HCT116 (cell line): Measurements from ENCODE around the gene NRP1. TPM values are rescaled to one million over a fixed set of nuclear protein-coding genes. Genes with fewer than 3 reads are reported as not detected.

Experiments used
- ATAC-seq: fragments of 200-7000 bp; cut with Tn5 transposase; 2 replicates; pipeline ENCODE4 v1.9.1; 2020; ENCODE audit warnings: mild to moderate bottlenecking, moderate library complexity
- BruUV-seq: library from RNA; stranded (reverse); fragments of 400-500 nt; replicated peaks from 2 replicates; lab custom pipeline; 2021; lab: Mats Ljungman, UMichigan
- CTCF ChIA-PET: fragments of 300-600 bp; sonication (Branson Sonifier 250); formaldehyde crosslinking; loops from one replicate; lab custom pipeline; 2021; ENCODE audit warnings: antibody characterized with exemption; lab: Charles Lee
- POLR2A ChIA-PET: fragments of 300-600, 350-600 bp; sonication (Branson Sonifier 250); formaldehyde crosslinking; loops from one replicate; lab custom pipeline; 2021; ENCODE audit warnings: antibody characterized with exemption; lab: Charles Lee
- RAD21 ChIA-PET, 2 experiments: fragments of 300-600 bp; sonication (Branson Sonifier 250); formaldehyde crosslinking; loops; one replicate each; lab custom pipeline; 2023; ENCODE audit warnings: low total read pairs in 2 of 2; ENCODE audit not compliant: uncharacterized antibody in 2 of 2, unreplicated experiment in 2 of 2, low non-redundant PET in 1 of 2; lab: Charles Lee
- DNase-seq: peaks from one replicate; pipeline ENCODE4 v3.0.0-alpha.2; 2010; ENCODE audit warnings: low read depth, low spot score
- H2AFZ ChIP-seq: fragments of 200-600 bp; shearing (Covaris generic), sonication (generic); 2 replicates; pipeline ENCODE4 v1.6.1; 2017; ENCODE audit warnings: low read depth, mixed run types, mixed read lengths, antibody characterized with exemption, low read length; ENCODE audit not compliant: poor library complexity, severe bottlenecking
- H3K27ac ChIP-seq: 2 replicates; pipeline ENCODE4 v1.5.1; 2012; ENCODE audit warnings: low read depth, low read length
- H3K27me3 ChIP-seq: fragments of 200-600 bp; sonication (generic); 2 replicates; pipeline ENCODE4 v1.6.1; 2016; ENCODE audit warnings: mixed run types, low read length, mixed read lengths; ENCODE audit not compliant: insufficient read depth
- H3K36me3 ChIP-seq, 2 experiments: fragments of 200-500 bp in 1 of 2; fragments of 200-600 bp in 1 of 2; sonication (Bioruptor generic) in 1 of 2; sonication (generic) in 1 of 2; 2 replicates each; pipeline versions ENCODE4 v1.5.1 to v1.6.1; 2014 to 2016; ENCODE audit warnings: low read length in 2 of 2, inconsistent platforms in 1 of 2, mixed read lengths in 1 of 2, mixed run types in 1 of 2; ENCODE audit not compliant: insufficient read depth in 2 of 2, control insufficient read depth in 1 of 2
- H3K4me1 ChIP-seq, 2 experiments: fragments of 200-600 bp in 1 of 2; sonication (generic) in 1 of 2; 2 replicates each; pipeline versions ENCODE4 v1.5.1 to v1.6.1; 2012 to 2017; ENCODE audit warnings: low read length in 2 of 2, inconsistent platforms in 1 of 2, mild to moderate bottlenecking in 1 of 2, mixed read lengths in 1 of 2, mixed run types in 1 of 2, moderate library complexity in 1 of 2; ENCODE audit not compliant: insufficient read depth in 2 of 2, control insufficient read depth in 1 of 2
- H3K4me2 ChIP-seq: fragments of 200-600 bp; sonication (generic); 2 replicates; pipeline ENCODE4 v1.6.1; 2017; ENCODE audit warnings: mixed run types, low read length, mixed read lengths
- H3K4me3 ChIP-seq, 2 experiments: fragments of 200-600 bp in 1 of 2; sonication (generic) in 1 of 2; replicated peaks in 1 of 2; 2 replicates each; pipeline ENCODE4 v1.5.1; 2011 to 2016; ENCODE audit warnings: low read length in 2 of 2, control low read depth in 1 of 2, low read depth in 1 of 2, mild to moderate bottlenecking in 1 of 2, mixed read lengths in 1 of 2, mixed run types in 1 of 2
- H3K79me2 ChIP-seq: fragments of 200-600 bp; sonication (generic); 2 replicates; pipeline ENCODE4 v1.6.1; 2017; ENCODE audit warnings: mild to moderate bottlenecking, mixed run types, low read length, moderate library complexity, mixed read lengths; ENCODE audit not compliant: insufficient read depth
- H3K9ac ChIP-seq: fragments of 200-600 bp; sonication (generic); 2 replicates; pipeline ENCODE4 v1.6.1; 2016; ENCODE audit warnings: low read length, mixed read lengths
- H3K9me2 ChIP-seq: fragments of 200-600 bp; sonication (generic), shearing (Covaris generic); 2 replicates; pipeline ENCODE4 v1.6.1; 2017; ENCODE audit warnings: mixed run types, mild to moderate bottlenecking, moderate library complexity; ENCODE audit not compliant: insufficient read depth
- H3K9me3 ChIP-seq, 2 experiments: fragments of 200-500 bp in 1 of 2; fragments of 200-600 bp in 1 of 2; sonication (Bioruptor generic) in 1 of 2; sonication (generic) in 1 of 2; 2 replicates each; pipeline ENCODE4 v1.6.1; 2014 to 2017; ENCODE audit warnings: low read length in 2 of 2, mixed read lengths in 2 of 2, inconsistent platforms in 1 of 2, low read depth in 1 of 2, mild to moderate bottlenecking in 1 of 2, mixed run types in 1 of 2, moderate library complexity in 1 of 2; ENCODE audit not compliant: control insufficient read depth in 1 of 2, insufficient read depth in 1 of 2
- H4K20me1 ChIP-seq: fragments of 200-600 bp; sonication (generic), shearing (Covaris generic); 2 replicates; pipeline ENCODE4 v1.6.1; 2017; ENCODE audit warnings: mixed run types, mild to moderate bottlenecking, moderate library complexity; ENCODE audit not compliant: insufficient read depth
- ATF3 ChIP-seq: IDR thresholded peaks from 2 replicates; pipeline ENCODE4 v1.6.1; 2012
- CTCF ChIP-seq, 3 experiments: fragments of 200-600 bp in 1 of 3; sonication (generic) in 1 of 3; IDR thresholded peaks in 2 of 3; conservative IDR thresholded peaks in 1 of 3; 2 replicates each; pipeline ENCODE4 v1.5.1; 2012 to 2017; ENCODE audit warnings: low read depth in 2 of 3, low read length in 2 of 3, antibody characterized with exemption in 1 of 3, borderline replicate concordance in 1 of 3, control low read depth in 1 of 3, mild to moderate bottlenecking in 1 of 3, mixed read lengths in 1 of 3, mixed run types in 1 of 3, moderate library complexity in 1 of 3; ENCODE audit not compliant: insufficient read depth in 1 of 3
- ELF1 ChIP-seq: IDR thresholded peaks from 2 replicates; pipeline ENCODE4 v1.6.1; 2012; ENCODE audit warnings: low read depth, borderline replicate concordance
- EZH2phosphoT487 ChIP-seq: fragments of 200-600 bp; IDR thresholded peaks from 2 replicates; pipeline ENCODE4 v1.6.1; 2018; ENCODE audit warnings: antibody characterized with exemption, borderline replicate concordance
- JUND ChIP-seq: IDR thresholded peaks from 2 replicates; pipeline ENCODE4 v1.6.1; 2012
- MAX ChIP-seq: IDR thresholded peaks from 2 replicates; pipeline ENCODE4 v1.6.1; 2012
- POLR2A ChIP-seq: IDR thresholded peaks from 2 replicates; pipeline ENCODE4 v1.7.0; 2011; ENCODE audit warnings: borderline replicate concordance; ENCODE audit not compliant: insufficient read depth, insufficient read length; ENCODE audit errors: extremely low read depth
- RAD21 ChIP-seq: IDR thresholded peaks from 2 replicates; pipeline ENCODE4 v1.6.1; 2012; ENCODE audit warnings: low read depth, mild to moderate bottlenecking
- SIN3A ChIP-seq: IDR thresholded peaks from 2 replicates; pipeline ENCODE4 v1.6.1; 2012; ENCODE audit warnings: low read depth
- SP1 ChIP-seq: IDR thresholded peaks from 2 replicates; pipeline ENCODE4 v1.6.1; 2012; ENCODE audit warnings: low read depth
- SRF ChIP-seq: IDR thresholded peaks from 2 replicates; pipeline ENCODE4 v1.6.1; 2012; ENCODE audit warnings: low read depth
- TCF7L2 ChIP-seq: IDR thresholded peaks from 2 replicates; pipeline ENCODE4 v1.7.0; 2011; ENCODE audit warnings: borderline replicate concordance, inconsistent platforms; ENCODE audit not compliant: insufficient read depth, insufficient read length; ENCODE audit errors: extremely low read depth
- YY1 ChIP-seq: IDR thresholded peaks from 2 replicates; pipeline ENCODE4 v1.6.1; 2011; ENCODE audit warnings: low read length, low read depth, moderate library complexity, mild to moderate bottlenecking; ENCODE audit not compliant: insufficient replicate concordance; ENCODE audit errors: extremely low read depth
- ZBTB33 ChIP-seq: IDR thresholded peaks from 2 replicates; pipeline ENCODE4 v1.6.1; 2011; ENCODE audit warnings: mild to moderate bottlenecking, low read length, moderate library complexity; ENCODE audit not compliant: insufficient replicate concordance; ENCODE audit errors: extremely low read depth
- intact Hi-C: fragments of 100-400 bp; cut with micrococcal nuclease; formaldehyde crosslinking; loops from 2 replicates; pipeline ENCODE4 v1.10.0; 2022
- total RNA-seq: library from RNA; stranded (reverse); gene quantifications from one replicate; pipeline ENCODE4 v1.2.1, GENCODE V29; 2021; ENCODE audit not compliant: unreplicated experiment

Gene NRP1
- total RNA-seq, 1 experiment from 2014 or later, result 3.8 TPM

GRCh38 chr10:33229949-33230267 lies 104.6 kb downstream of the NRP1 start:
- H3K79me2 ChIP-seq, result no peaks in the 10 kb centered on the region
- DNase-seq (no peak), ATAC-seq (no peak)
- no peak overlapping the region for H3K9ac ChIP-seq
- RAD21 ChIA-PET, result no interaction called here
- H3K4me1 ChIP-seq, result no peaks in the 10 kb centered on the region
- no peaks in the 10 kb centered on the region for H3K27me3 ChIP-seq
- no peaks in the 10 kb centered on the region for H3K36me3 ChIP-seq
- no peaks in the 10 kb centered on the region for H3K9me2 ChIP-seq
- H4K20me1 ChIP-seq, result no peaks in the 10 kb centered on the region
- BruUV-seq, result no TSS peak
- intact Hi-C loops, result no loop called here
- TF ChIP-seq CTCF (IDR thresholded peaks at IDR 0.05 in 2 of 3, conservative IDR thresholded peaks at IDR 0.05 in 1 of 3; ENCODE audit: borderline replicate concordance in 1 of 3, insufficient read depth in 1 of 3, low read depth in 2 of 3, low read length in 2 of 3), result no peak
- TF ChIP-seq EZH2phosphoT487, result no peak
- no peak overlapping the region for H3K4me2 ChIP-seq
- no peaks in the 10 kb centered on the region for H3K9me3 ChIP-seq
- CTCF ChIA-PET, result no interaction called here
- POLR2A ChIA-PET, result no interaction called here
- H3K27ac ChIP-seq, result no peak overlapping the region
- no peak overlapping the region for H3K4me3 ChIP-seq
- no peak overlapping the region for H2AFZ ChIP-seq

- Histone ChIP-seq H3K9me2 (no peaks in the 10 kb centered on the region), H3K9ac (no peak overlapping the region), H4K20me1 (no peaks in the 10 kb centered on the region), H3K4me2 (no peak overlapping the region), H3K27me3 (no peaks in the 10 kb centered on the region), H3K4me1 (no peaks in the 10 kb centered on the region), H3K27ac (no peak overlapping the region), H3K36me3 (no peaks in the 10 kb centered on the region), H2AFZ (no peak overlapping the region), H3K79me2 (no peaks in the 10 kb centered on the region), H3K9me3 (no peaks in the 10 kb centered on the region), H3K4me3 (no peak overlapping the region)
- ATAC-seq (no peak), DNase-seq (no peak)
- ChIA-PET POLR2A (no interaction called here), RAD21 (no interaction called here), CTCF (no interaction called here)
- intact Hi-C loops, result no loop called here
- BruUV-seq, result no TSS peak
- TF ChIP-seq ZBTB33, result no peak
- no peak for TF ChIP-seq SP1
- TF ChIP-seq ATF3, result no peak
- no peak for TF ChIP-seq RAD21
- no peak for TF ChIP-seq POLR2A
- no peak for TF ChIP-seq MAX
- TF ChIP-seq YY1, result no peak
- TF ChIP-seq TCF7L2, result no peak
- TF ChIP-seq ELF1, result no peak
- no peak for TF ChIP-seq SRF
- no peak for TF ChIP-seq SIN3A
- no peak for TF ChIP-seq EZH2phosphoT487
- TF ChIP-seq JUND, result no peak
Measured at GRCh38 chr10:33229252-33229948, 105.1 kb downstream of the NRP1 start.
